GM19324 (cell line): Measurements from ENCODE around the gene SYN1.

ENCODE experiments used
- ATAC-seq: cut with Tn5 transposase; IDR thresholded peaks from one replicate; pipeline ENCODE4 v1.9.1; 2021; ENCODE audit warnings: mild to moderate bottlenecking, moderate library complexity; ENCODE audit not compliant: unreplicated experiment, low FRiP score

SYN1 gene

DNA sequence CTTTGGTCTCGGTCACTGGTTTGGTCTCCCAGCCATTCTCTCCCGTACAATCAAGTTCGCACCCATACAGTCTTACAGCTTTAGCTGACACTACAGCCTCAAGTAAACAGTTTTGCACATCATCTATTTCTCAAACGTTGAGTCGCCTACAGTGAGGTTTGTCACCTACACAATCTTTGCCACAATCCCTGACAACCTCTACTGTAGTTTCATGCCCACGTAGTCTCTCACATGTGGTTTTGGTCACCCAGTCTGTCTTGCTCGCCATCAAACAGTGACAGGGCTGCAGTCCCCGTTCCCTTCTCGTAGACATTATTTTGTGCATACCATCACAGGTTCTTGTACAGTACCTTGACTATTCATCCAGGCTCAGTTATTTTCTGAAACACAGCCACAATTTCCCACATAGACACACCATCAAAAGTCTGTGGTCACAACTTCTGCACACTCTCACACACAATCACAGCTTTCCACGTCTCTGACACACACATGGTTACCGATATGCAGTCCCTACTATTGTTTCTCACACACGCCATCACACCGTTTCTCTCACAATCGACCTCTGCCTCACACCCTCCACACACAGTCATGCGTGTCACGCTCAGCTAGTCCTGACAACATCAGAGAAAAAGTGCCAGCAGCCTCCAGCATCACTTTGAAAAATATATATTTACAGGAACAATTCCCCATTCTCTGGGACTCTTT is 15.4 kb upstream of the SYN1 start:
- no peak for ATAC-seq

DNA sequence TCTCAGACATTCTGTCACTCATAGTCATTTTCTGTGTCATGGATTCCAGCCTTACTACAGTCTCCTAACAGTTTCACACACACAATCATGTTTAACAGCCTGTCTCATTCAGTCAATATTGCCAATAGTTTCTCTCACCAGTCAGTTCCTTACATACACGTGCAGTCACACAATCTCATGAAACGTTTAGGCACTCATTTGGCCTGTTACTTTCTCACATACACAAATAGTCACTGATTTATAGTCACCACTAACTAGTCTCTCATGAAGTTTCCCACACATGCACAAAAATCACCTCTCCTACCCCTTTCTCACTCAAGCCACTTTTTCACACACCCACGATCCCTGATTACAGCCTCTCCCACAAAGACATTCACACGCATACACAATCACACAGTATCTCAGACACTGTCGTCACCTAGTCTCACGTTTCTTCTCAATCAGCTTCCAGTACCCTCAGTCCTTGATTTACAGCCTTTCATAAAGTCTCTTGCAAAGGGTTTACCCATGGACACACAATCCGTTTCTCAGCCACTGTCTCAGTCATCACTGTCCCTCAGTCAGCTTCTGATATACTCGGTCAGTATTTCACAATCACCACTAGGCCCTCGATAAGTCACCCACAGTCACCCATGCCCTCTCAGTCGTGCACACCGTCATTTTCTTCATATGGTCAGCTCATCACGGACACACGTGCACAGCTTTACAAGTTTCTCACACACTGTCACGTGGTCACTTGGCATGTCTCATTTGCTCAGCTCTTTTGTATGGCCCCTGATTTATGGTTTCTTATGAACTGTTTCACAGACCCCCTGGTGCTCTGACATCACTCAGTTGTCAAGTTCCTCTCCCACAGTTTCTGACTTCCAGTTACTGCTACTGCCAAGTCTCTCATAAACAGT is 14.3 kb upstream of the SYN1 start:
- no peak for ATAC-seq

DNA sequence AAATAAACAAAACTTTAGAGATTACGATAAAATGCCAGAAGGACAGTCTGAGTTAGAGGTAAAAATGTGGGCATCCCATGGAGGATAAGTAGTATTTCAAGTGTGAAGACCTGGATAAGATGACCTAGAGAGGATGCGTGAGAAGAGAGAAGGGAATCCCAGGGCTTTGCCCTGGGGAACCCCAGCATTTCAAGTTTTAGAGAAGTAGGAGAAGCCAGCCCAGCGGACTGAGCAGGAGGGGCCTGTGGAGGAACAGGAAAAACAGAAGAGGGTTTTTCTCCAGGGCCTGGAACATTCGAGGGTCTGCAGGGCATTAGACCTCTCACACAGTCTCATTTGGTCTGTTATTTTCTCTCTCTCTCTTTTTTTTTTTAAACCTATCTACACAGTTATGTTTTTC is 13.0 kb upstream of the SYN1 start:
- ATAC-seq, result no peak

DNA sequence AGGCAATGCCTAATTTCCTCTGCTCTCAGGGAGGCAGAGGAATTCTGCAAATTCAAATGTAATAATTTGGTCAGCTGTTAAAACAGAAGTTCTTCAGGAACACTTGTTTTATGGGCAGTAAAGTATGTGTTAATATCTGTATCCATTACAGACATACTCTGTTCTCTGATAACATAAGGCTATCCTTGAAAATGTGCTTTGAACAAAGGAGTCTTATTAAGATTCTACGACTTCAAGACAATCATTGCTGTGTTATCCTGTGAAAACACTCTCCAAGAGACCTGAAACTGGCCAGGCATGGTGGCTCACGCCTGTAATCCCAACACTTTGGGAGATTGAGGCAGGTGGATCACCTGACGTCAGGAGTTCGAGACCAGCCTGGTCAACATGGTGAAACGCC is 12.0 kb upstream of the SYN1 start:
- no peak for ATAC-seq

DNA sequence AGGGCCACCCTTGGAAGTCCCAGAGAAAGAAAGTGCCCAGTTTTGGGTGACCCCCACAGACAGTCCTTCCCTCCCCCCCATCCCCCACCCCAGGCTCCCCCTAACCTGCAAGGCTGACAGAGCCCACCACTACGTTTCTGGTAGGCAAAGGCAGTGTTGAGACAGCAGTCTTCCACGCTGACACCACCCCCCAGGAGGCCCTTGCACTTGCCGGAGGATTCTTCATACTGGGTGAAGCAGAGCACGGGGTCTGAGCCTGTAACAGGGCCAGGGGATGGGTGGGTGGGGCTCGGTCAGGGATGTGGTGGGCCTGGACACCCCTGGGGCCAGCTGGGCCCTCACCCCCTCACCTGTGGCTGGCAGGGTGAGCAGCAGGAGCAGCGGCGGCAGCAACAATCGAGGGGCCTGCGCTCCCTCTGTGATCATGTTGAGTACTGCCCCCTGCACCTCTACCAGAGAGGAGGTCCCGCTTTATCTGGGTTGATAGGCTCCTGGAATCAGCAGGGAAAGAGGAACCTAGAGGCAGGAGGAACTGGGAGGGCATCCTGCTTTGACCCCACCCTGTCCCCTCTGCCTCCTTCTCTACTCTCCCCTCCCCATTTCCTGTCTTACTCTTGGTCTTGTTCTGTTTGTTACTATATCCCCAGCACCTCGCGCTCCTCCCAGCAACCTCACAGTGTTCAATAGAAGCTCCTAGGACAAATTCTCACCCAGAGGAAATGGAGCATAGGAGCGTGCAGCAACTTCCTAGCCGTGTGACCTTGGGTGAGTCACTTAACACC is 10.0 kb upstream of the SYN1 start, which contains the start of gene CFP:
Gene CFP (minus strand): TSS at position 512 of the 782 bp plus-strand sequence. CDS start 86 bp downstream, at position 426.
- no peak for ATAC-seq

DNA sequence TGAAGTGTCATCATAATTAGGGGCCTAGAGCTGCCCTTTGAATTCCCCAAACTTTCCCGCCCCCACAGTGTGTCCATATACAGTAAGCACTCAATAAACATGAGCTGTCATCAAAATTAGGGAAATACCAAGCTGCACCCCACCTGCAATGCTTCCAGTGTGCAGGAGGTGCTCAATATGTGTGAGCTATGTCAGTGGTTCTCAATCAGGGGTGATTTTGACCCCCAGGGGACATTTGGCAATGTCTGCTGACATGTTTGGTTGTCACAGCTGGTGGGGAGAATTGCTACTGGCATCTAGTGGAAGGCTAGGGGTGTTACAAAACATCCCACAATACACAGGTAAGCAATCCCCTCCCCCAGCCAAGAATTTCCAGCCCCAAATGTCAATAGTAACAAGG is 9.3 kb upstream of the SYN1 start:
- no peak for ATAC-seq

DNA sequence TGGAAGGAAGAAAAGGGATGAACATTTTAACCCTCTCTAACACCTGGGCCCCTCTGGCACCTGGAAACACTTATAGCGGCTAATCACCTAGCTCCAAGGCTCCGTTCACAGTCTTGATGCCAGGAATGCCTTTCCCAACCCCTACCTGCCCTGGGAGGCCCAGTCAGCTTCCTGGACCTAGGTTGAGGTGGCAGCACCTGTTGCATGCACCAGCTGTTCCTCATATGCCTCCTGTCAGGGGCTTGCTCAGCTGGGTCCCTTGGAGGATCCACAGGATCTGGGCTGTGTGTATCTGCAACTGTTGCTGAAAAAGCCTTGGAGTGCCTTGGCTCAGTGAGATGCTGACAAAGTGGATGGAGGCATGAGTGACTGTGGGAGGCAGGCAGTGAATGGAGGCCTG is 5.7 kb upstream of the SYN1 start:
- no peak for ATAC-seq

DNA sequence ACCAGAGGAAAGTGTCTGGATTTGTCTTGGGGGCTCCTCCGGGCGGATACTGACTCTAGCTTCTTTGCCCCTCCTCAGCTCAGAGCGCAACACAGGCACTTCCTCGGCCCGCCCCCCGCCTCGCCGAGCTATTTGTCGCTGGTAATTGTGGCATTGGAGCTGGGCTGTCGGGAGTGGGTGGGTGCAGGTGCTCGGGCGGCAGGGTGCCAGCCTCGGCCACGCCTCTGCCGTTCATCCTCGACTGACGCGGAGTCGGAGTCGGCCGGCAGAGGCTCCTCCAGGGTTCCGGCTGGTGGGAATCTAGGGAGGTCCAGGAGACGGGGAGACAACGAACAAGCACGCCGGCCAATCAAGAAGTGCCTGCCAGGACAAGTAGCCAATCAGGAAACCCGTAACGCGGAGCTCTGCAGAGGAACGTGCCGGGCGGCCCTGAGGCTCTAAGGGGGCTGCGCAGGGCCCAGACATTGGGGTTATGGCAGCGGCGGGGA is 3.9 kb upstream of the SYN1 start:
- no peak for ATAC-seq

DNA sequence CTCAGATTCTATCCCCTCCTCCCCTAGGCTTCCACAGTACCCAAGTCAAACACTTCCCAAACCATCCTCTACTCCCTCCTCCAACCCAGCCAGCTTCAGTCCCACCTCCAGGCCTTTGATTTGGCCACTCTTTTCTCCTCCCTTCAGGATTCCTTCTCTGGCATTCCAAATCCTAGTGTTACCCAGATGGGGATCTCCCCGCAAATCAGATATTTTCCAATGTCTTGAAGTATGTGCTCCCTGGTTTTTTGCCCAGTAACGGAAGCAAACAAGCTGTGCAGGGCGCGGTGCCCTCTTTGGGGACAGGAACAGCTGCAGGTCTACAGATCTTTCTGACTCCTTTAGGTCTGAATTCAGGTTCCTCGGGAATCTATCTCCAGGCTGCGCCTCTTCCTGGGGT is 2.2 kb upstream of the SYN1 start:
- no peak for ATAC-seq

DNA sequence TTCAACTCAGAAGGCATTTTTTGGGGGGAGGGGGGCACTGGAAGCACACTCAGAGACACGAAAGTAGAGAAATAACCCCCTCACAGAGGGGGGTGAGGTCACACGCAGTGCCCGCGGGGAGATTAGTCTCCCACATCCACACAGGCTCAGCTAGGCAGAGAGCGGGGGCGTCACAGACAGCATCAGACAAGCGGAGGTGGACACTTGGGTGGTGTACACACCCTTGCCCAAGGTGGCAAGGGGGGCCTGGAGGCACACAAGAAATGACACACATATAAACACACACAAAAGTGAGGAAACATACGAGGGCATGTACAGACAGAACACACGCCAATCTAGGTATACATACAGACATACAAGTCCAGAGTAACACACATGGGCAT is 637 bp upstream of the SYN1 start:
- ATAC-seq, result no peak

DNA sequence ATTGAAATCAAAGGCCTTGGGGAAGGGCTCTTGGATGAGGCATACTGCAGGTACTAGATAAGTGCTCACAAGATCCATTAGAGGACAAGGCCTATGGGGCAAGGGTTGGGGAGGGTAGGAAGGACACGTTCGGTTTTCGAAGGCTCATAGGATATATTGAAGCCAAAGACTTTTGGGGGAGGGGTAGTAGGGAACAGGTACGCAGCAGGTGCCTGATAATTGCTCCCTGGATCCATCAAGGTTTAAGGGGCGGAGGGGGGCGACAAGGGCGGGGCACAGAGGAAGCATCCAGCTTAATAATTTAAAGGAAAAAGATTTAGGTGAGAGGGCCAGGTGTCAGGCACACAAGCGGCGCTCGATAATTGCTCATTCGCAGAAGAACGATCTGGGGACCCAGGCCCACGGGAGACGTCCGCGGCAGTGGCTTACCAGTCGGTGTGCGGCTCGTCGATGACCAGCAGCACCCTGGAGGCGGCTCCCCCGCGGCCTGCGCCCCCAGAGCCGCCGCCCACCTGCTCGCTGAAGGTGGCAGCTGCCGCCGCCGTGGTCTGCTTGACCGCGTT is 653 bp downstream of the SYN1 start:
- ATAC-seq, result no peak

DNA sequence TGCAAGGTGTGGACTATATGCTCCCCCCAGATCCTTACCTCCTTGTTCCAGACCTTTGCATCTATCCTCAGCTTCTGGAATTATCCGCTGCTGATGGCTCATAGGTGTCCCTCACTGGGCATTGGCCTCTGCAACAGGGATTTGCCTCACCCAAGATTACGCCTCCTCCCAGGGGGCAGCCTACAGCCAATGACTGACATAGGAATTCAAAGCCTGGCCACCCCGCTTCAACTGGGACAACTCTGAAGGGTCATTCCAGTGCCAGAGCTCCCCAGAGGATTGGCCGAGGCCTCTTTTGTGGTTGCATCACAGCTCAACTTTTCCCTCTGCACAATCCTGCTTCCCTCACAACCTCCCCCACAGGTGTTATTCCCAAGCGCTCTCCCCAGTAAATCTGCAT is 5.0 kb downstream of the SYN1 start:
- no peak for ATAC-seq

DNA sequence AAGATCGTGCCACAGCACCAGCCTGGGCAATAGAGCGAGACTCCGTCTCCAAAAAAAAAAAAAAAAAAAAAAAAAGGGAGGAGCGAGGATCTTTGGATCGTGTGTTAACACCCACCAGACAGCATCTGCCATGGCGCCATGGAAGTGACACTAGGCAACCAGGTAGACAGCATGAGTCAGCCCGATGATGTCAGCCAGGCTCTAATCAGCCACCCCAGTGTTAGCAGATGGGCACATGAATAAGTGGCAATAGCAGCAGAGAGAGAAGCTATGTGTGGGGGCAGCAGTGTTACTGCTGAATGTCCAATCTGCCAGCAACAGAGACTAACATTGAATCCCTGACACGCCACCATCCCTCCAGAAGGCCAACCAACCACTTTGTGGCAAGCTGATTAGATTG is 6.6 kb downstream of the SYN1 start:
- ATAC-seq, result no peak

DNA sequence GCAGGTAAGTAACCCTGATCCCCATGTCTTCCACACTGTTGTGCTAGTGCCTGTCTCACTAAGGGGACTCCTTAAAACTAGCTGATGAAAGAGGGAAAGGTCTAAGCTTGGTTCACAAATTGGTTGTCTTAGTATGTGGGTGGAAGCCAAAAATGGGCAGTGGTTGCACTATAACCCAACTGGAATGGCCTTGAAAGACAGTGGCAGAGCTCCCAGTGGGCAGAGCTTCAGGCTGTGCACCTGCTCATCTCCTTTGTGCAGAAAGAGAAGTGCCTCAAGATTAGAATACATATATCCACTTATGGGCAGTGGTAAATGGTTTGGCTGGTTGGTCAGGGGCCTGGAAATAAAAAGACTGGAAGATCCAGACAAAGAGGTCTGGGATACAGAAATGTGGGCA is 7.2 kb downstream of the SYN1 start:
- no peak for ATAC-seq

DNA sequence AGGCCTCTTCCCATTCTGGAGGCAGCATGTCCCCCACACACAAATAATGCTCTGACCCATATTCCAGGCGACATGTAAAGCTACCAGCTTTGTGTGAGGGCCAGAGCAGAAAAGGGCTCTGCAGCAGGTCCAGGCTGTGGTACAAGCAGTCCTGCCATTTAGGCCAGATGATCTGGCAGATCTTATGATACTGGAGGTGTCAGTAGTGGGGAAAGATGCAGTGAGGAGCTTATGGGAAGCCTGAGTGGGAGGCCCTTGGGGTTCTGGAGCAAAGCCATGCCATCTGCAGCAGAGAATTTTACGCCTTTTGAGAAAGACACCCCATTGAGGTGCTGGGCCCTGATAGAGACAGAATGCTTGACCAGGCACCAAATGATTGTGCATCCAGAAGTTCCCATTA is 7.7 kb downstream of the SYN1 start:
- ATAC-seq, result no peak

DNA sequence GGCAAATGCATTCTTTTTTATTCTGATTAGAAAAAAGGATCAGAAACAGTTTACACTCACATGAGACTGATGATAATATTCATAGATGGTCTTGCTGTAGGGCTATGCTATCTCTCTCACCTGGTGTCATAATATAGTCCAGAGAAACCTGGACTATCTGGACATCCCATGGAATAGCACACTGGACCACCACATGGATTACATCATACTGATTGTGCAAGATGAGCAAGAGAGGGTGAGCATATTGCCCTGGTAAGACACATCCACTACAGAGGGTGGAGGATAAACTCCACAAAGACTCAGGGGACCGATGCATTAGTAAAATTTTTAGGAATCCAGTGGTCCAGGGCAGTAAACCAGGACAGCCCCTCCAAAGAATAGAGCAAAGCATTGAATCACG is 8.2 kb downstream of the SYN1 start:
- no peak for ATAC-seq

DNA sequence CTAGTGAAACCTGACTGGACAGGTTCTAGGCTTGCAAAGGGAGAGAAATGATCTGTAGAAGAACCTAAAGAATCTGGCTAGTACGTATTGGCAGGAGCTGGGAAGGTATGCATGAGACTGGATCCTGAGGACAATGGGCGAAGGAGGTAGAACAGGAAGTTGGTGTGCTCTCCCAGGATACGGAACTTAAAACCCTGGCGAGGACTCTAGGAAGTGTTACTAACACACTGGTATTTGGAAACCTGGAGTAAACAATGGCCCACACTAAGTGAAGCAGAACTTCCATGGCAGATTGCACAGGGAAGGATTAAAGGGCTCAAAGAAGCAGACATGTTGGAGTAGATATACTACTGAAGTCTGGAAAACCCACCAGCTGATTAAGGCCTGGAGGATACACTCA is 9.1 kb downstream of the SYN1 start:
- ATAC-seq, result no peak

DNA sequence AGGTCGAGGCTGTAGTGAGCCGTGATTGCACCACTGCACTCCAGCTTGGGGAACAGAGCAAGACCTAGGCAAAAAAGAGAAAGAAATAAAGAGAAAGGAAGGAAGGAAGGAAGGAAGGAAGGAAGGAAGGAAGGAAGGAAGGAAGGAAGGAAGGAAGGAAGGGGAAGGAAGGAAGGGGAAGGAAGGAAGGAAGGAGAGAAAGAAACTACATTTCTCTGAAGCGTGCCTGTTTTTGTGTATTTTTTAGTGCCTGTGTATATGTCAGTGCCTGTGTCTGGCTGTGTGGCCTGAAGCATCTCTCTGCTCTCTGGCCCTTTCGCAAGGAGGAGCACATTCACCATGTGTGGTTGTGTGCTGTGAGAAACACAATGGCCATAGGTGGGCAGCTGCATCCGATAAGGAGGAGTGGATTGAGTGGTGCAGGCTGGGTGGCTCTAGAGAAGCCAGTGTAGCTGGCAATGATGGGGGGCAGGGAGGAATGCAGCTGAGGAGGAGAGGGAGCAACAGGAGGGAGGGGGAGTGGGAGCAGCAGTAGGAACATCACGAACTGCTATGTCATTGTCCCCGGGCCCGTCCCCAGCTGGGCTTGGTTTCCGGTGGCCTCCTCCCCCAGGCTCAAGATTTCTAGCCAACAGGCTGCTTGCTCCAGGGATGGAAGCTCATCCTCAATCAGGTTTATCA is 11.4 kb downstream of the SYN1 start:
- ATAC-seq, result no peak

DNA sequence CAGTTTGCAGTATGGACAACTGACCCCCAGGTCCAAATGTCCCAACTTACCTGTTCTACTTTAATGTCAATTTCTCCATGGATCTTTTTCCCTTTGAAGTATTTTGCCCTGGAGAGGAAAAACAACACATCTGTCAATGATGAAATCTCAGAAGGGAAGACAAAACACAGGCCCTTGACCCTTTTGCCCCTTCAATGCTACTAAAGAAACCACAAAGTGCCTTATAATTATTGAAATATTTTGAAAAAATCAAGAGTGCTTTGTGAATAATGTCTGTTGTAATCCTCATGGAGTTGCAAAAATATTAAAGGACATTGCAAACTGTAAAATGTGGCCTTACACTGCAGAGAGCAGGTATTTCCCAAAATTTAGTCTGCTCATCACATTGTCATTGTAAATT is 12.6 kb downstream of the SYN1 start:
- no peak for ATAC-seq

DNA sequence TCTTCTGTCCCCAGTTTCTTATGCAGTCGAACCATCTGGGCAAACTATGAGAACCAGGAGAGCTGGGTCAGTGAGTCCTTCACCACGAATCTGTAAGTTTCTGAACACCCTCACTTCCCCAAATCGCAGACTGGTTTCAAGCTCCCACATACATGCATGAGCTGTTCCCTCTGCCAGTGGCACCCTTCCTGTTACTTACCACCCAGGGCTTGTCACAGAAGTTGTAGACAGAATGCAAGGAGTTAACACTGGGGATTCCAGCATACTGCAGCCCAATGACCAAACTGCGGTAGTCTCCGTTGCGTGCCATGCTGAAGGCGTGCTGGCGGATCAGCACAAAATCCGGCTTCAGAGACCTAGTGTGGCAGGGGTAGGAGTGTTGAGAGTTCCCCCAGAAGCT is 14.6 kb downstream of the SYN1 start:
- ATAC-seq, result no peak
